Lung (tissue), 12 donors: ENCODE measurements around the gene CRISP2. TPM values are rescaled to one million over a fixed set of nuclear protein-coding genes. Genes with fewer than 3 reads are reported as not detected.

Source experiments
- ATAC-seq: fragments of 200-7000 bp; cut with Tn5 transposase; one replicate; pipeline ENCODE4 v1.9.1; 2020; ENCODE audit warnings: moderate number of reproducible peaks; ENCODE audit not compliant: insufficient read depth, low FRiP score
- DNase-seq, 3 donors: peaks; one replicate each; pipeline ENCODE4 v3.0.0-alpha.2; 2013 to 2017
- H3K27ac ChIP-seq, 2 donors: one replicate each; pipeline ENCODE4 v1.5.1; 2013; ENCODE audit warnings: mild to moderate bottlenecking in 2 of 2, moderate library complexity in 2 of 2, control low read depth in 1 of 2, inconsistent platforms in 1 of 2, low read depth in 1 of 2, low read length in 1 of 2
- H3K27me3 ChIP-seq, 3 donors: one replicate each; pipeline ENCODE4 v1.5.1; 2013; ENCODE audit warnings: low read length in 2 of 3; ENCODE audit not compliant: control insufficient read depth in 3 of 3, insufficient read depth in 3 of 3
- H3K36me3 ChIP-seq, 4 donors: one replicate each; pipeline ENCODE4 v1.5.1; 2013; ENCODE audit warnings: low read length in 4 of 4, mild to moderate bottlenecking in 1 of 4, moderate library complexity in 1 of 4; ENCODE audit not compliant: control insufficient read depth in 4 of 4, insufficient read depth in 4 of 4
- H3K4me1 ChIP-seq, 5 donors: one replicate each; pipeline ENCODE4 v1.5.1; 2013; ENCODE audit warnings: low read length in 5 of 5, mild to moderate bottlenecking in 2 of 5, moderate library complexity in 1 of 5; ENCODE audit not compliant: control insufficient read depth in 5 of 5, insufficient read depth in 5 of 5
- H3K4me3 ChIP-seq: one replicate; pipeline ENCODE4 v1.5.1; 2013; ENCODE audit warnings: mild to moderate bottlenecking, control low read depth, moderate library complexity
- H3K9ac ChIP-seq, 2 donors: one replicate each; pipeline ENCODE4 v1.5.1; 2013; ENCODE audit warnings: low read length in 2 of 2, control low read depth in 1 of 2; ENCODE audit not compliant: insufficient read depth in 1 of 2
- H3K9me3 ChIP-seq, 4 donors: one replicate each; pipeline ENCODE4 v1.5.1; 2013; ENCODE audit warnings: low read length in 3 of 4, mild to moderate bottlenecking in 1 of 4, moderate library complexity in 1 of 4; ENCODE audit not compliant: control insufficient read depth in 4 of 4, insufficient read depth in 3 of 4
- WGBS, 2 donors: extraction: QIAGEN DNeasy Blood & Tissue Kit; methylation state at CpG; one replicate each; pipeline ENCODE4 v1.1.7; 2013; 5-methylcytosine and 5-hydroxymethylcytosine counted together
- polyA plus RNA-seq, 2 donors: library from polyadenylated mRNA; stranded (reverse); fragments of 200-250 nt; gene quantifications; one replicate each; pipeline ENCODE4 v1.2.1, GENCODE V29; 2013
- total RNA-seq, 2 donors: library from RNA; depleted of rRNA in 1 of 2; stranded (reverse); fragments of >200 nt in 1 of 2; gene quantifications; one replicate each; pipeline ENCODE4 v1.2.1, GENCODE V29; 2014 to 2021
- TF ChIP-seq, protein P1 (sequence below): IDR thresholded peaks from 2 replicates; pipeline ENCODE4 v1.5.1; 2012; ENCODE audit warnings: mild to moderate bottlenecking; ENCODE audit errors: control extremely low read depth, extremely low read depth
- donor health status: control.
- donor health status: control.
- donor health status: Bipolar disorder and iron deficiency.
- donor health status: healthy.
- donor health status: DM: yes; HTN: yes; CAD: no.

CRISP2 gene
- total and polyA plus RNA-seq, 4 donors = 0.28 to 4.0 (median 1.3) TPM

DNA sequence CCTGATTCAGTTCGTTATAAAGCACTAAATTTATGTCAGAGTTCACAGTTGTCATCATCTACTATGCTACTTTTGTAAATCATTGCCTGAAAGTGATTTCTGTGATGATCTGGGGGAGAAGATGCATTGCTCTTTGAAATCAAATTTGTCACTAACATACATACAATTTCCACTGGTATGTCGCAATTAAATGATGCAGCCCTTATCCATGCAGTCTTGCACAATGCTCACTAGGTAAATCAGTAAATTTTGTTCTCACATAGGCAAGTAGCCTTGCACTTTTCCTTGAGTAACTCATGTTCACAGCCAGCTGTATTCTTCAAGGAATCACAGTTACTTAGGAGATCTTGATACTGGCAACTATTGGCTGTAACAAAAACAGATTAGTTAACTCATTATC is 20.8 kb downstream of the CRISP2 start:
- Histone ChIP-seq H3K27ac (no peak overlapping the region), H3K4me3 (no peak overlapping the region), H3K9ac (no peak overlapping the region), H3K36me3 (no peaks in the 10 kb centered on the region), H3K9me3 (peaks cover 0 to 7% (median 3%) of the 10 kb centered on the region in 4 donors), H3K4me1 (no peaks in the 10 kb centered on the region), H3K27me3 (no peaks in the 10 kb centered on the region)
- TF ChIP-seq, protein P1, sequence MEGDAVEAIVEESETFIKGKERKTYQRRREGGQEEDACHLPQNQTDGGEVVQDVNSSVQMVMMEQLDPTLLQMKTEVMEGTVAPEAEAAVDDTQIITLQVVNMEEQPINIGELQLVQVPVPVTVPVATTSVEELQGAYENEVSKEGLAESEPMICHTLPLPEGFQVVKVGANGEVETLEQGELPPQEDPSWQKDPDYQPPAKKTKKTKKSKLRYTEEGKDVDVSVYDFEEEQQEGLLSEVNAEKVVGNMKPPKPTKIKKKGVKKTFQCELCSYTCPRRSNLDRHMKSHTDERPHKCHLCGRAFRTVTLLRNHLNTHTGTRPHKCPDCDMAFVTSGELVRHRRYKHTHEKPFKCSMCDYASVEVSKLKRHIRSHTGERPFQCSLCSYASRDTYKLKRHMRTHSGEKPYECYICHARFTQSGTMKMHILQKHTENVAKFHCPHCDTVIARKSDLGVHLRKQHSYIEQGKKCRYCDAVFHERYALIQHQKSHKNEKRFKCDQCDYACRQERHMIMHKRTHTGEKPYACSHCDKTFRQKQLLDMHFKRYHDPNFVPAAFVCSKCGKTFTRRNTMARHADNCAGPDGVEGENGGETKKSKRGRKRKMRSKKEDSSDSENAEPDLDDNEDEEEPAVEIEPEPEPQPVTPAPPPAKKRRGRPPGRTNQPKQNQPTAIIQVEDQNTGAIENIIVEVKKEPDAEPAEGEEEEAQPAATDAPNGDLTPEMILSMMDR = no peak
- ATAC-seq = no peak
- DNase-seq = no peak
- WGBS, 2 donors = 82 to 85% methylated on average over 2 of the region's 2 CpGs

DNA sequence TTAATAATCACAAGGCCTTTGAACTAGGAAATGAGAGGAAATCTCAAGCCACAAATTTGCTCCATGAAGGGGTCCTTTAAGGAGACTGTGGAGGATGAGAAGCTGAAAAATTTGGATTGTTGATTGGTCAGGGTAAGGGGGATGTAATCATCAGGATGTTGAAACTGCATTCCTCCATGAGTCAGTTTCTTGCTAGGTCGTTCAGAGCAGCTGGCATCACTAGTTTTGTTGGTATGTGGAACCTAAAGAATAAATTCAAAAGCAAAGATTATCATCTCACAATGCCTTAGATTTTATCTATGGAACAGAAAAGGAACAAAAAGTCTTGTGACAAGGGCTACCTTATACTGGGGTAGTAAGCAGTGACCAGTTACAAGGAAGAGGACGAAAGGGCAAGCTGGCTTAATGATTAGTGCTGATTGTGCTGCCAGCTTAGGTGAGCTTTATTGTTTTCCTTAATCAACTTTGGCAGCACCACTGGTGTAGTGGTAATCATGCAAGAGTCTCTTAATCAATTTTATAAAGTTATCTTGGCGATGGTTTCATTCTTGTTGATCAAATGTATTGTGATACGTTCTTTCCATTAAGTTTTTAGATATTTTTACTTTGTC is 36.6 kb downstream of the CRISP2 start:
- Histone ChIP-seq H3K4me3 (no peak overlapping the region), H3K9me3 (peaks cover 0 to 4% (median 0%) of the 10 kb centered on the region in 4 donors), H3K27me3 (no peaks in the 10 kb centered on the region), H3K27ac (no peak overlapping the region), H3K4me1 (peaks cover 0 to 12% (median 9%) of the 10 kb centered on the region in 5 donors), H3K9ac (no peak overlapping the region), H3K36me3 (no peaks in the 10 kb centered on the region)
- DNase-seq (peak in 2 of 3 donors; percentile 17 to 19), ATAC-seq (no peak)
- 68 to 85% methylated on average over 4 of the region's 4 CpGs for WGBS, 2 donors
- TF ChIP-seq, protein P1 = no peak

DNA sequence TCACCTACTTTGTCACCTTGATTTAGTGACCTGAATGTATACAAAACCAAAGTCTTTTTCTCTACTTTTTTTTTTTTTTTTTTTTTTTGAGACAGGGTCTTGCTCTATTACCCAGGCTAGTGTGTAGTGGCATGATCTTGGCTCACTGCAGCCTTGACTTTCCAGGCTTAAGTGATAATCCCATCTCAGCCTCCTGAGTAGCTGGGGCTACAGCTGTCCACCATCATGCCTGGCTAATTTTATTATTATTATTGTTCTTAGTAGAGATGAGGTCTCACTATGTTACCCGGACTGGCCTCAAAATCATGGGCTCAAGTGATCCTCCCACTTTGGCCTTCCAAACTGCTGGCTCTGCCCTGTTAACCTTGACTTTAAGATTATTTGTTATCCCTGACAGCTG is 37.5 kb downstream of the CRISP2 start:
- Histone ChIP-seq H3K4me1 (peaks cover 0 to 12% (median 9%) of the 10 kb centered on the region in 5 donors), H3K9ac (no peak overlapping the region), H3K27me3 (no peaks in the 10 kb centered on the region), H3K9me3 (peaks cover 0 to 4% (median 0%) of the 10 kb centered on the region in 4 donors), H3K4me3 (no peak overlapping the region), H3K36me3 (no peaks in the 10 kb centered on the region), H3K27ac (no peak overlapping the region)
- 81 to 87% methylated on average over 1 of the region's 1 CpG for WGBS, 2 donors
- no peak for ATAC-seq
- TF ChIP-seq, protein P1 = no peak
- DNase-seq = peak in 2 of 3 donors; percentile 18 to 55

DNA sequence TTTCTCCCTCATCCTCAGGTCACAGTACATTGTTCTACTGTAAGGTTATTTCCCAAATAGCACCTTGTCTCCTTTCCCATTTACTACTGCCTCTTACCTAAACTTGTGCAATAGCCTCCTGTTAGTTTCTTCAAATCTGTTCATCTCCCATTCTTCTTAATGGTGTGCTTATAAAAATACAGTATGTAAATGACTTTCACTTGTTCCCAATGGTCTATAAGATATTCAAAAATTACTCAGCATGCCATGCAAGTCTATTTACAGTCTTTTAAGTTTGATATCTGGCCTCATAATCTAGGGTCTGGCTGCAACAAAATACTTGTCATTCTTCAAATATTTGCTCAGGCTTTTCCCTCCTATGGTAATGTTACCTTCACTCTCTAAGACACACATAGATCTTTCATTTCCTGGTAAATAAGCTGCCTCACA is 45.2 kb downstream of the CRISP2 start:
- Histone ChIP-seq H3K9me3 (peaks cover 0 to 4% (median 0%) of the 10 kb centered on the region in 4 donors), H3K9ac (no peak overlapping the region), H3K36me3 (no peaks in the 10 kb centered on the region), H3K27ac (no peak overlapping the region), H3K4me1 (peaks cover 0 to 4% (median 0%) of the 10 kb centered on the region in 5 donors), H3K27me3 (no peaks in the 10 kb centered on the region), H3K4me3 (no peak overlapping the region)
- no peak for DNase-seq
- TF ChIP-seq, protein P1 = no peak
- peak; percentile 47 for ATAC-seq
